BJ (cell line): ENCODE results near the gene KCNK3. TPM values are rescaled to one million over a fixed set of nuclear protein-coding genes. Genes with fewer than 3 reads are reported as not detected.

ENCODE experiments used
- CTCF ChIA-PET: fragments of 350-600 bp; formaldehyde crosslinking; extraction: SDS; loops from one replicate; lab custom pipeline; 2021; ENCODE audit warnings: antibody characterized with exemption, inconsistent platforms; lab: Yijun Ruan, JAX
- POLR2A ChIA-PET: fragments of 300-600 bp; sonication (Branson Sonifier 250); formaldehyde crosslinking; extraction: SDS; loops from one replicate; lab custom pipeline; 2021; ENCODE audit warnings: antibody characterized with exemption; lab: Charles Lee
- DNase-seq: peaks from one replicate; pipeline ENCODE4 v3.0.0-alpha.2; 2011; ENCODE audit warnings: low read depth
- H3K27me3 ChIP-seq: 2 replicates; pipeline ENCODE4 v1.6.0; 2011; ENCODE audit warnings: low read length; ENCODE audit not compliant: control insufficient read depth, insufficient read depth
- H3K36me3 ChIP-seq: 2 replicates; pipeline ENCODE4 v1.5.1; 2011; ENCODE audit warnings: low read length; ENCODE audit not compliant: control insufficient read depth, insufficient read depth
- H3K4me3 ChIP-seq: 2 replicates; pipeline ENCODE4 v1.5.1; 2011; ENCODE audit warnings: low read depth, mild to moderate bottlenecking, control low read depth, low read length
- CTCF ChIP-seq: IDR thresholded peaks from 2 replicates; pipeline ENCODE4 v1.5.1; 2011; ENCODE audit warnings: low read depth, mild to moderate bottlenecking, control low read depth, inconsistent platforms, low read length, moderate library complexity; ENCODE audit not compliant: insufficient read depth
- polyA plus RNA-seq: library from polyadenylated mRNA; depleted of rRNA; stranded (reverse); fragments of >200 nt; gene quantifications from 2 replicates; pipeline ENCODE4 v1.2.3, GENCODE V29; 2011

Gene KCNK3
- polyA plus RNA-seq, 1 experiment: 0.22 TPM

- no peak for DNase-seq
- ChIA-PET POLR2A (no interaction called here), CTCF (interaction anchor here (1.0 to 6.4 kb wide), 2 partner anchors 13 kb away, joined by 3 to 30 read pairs; no protein-coding TSS in a partner anchor)
- no peak for TF ChIP-seq CTCF
- H3K27me3 ChIP-seq: peaks cover 4% of the 10 kb centered on the region
- no peak overlapping the region for H3K4me3 ChIP-seq
- H3K36me3 ChIP-seq: no peaks in the 10 kb centered on the region
These were observed 39.9 kb downstream of the KCNK3 start for GRCh38 chr2:26732446-26732845.

GRCh38 chr2:26733413-26733812 is 40.9 kb downstream of the KCNK3 start:
- Histone ChIP-seq H3K4me3 (no peak overlapping the region), H3K27me3 (peaks cover 4% of the 10 kb centered on the region), H3K36me3 (no peaks in the 10 kb centered on the region)
- no peak for DNase-seq
- CTCF ChIA-PET: interaction anchor here (1.1 to 16.3 kb wide), 3 partner anchors 12 to 124 kb away, joined by 5 to 552 read pairs (median 30); no protein-coding TSS in a partner anchor
- TF ChIP-seq CTCF: no peak
- POLR2A ChIA-PET: no interaction called here

GRCh38 chr2:26735097-26735496 is 42.6 kb downstream of the KCNK3 start:
- Histone ChIP-seq H3K36me3 (no peaks in the 10 kb centered on the region), H3K4me3 (no peak overlapping the region), H3K27me3 (no peaks in the 10 kb centered on the region; the same call in none of the 2 replicates)
- peak; percentile 58 for DNase-seq
- TF ChIP-seq CTCF: no peak
- ChIA-PET POLR2A (no interaction called here), CTCF (interaction anchor here (0.5 to 16.3 kb wide), 4 partner anchors 11 to 158 kb away, joined by 3 to 552 read pairs (median 8); no protein-coding TSS in a partner anchor)

- no peak for DNase-seq
- CTCF ChIA-PET: interaction anchor here (1.5 to 16.3 kb wide), 5 partner anchors 10 to 158 kb away, joined by 5 to 552 read pairs (median 11); no protein-coding TSS in a partner anchor
- TF ChIP-seq CTCF: no peak
- POLR2A ChIA-PET: no interaction called here
- H3K36me3 ChIP-seq: no peaks in the 10 kb centered on the region
- no peak overlapping the region for H3K4me3 ChIP-seq
- no peaks in the 10 kb centered on the region; the same call in 1 of the 2 replicates for H3K27me3 ChIP-seq
These were observed 43.5 kb downstream of the KCNK3 start for GRCh38 chr2:26735883-26736588.

GRCh38 chr2:26737221-26737620 is 44.7 kb downstream of the KCNK3 start:
- ChIA-PET POLR2A (no interaction called here), CTCF (interaction anchor here (0.7 to 16.3 kb wide), 4 partner anchors 8 to 127 kb away, joined by 3 to 552 read pairs (median 8); no protein-coding TSS in a partner anchor)
- no peaks in the 10 kb centered on the region; the same call in 1 of the 2 replicates for H3K27me3 ChIP-seq
- no peak for DNase-seq
- no peaks in the 10 kb centered on the region for H3K36me3 ChIP-seq
- H3K4me3 ChIP-seq: no peak overlapping the region
- TF ChIP-seq CTCF: no peak
